K562 (cell line): ENCODE data around the gene MRPL37. TPM values are rescaled to one million over a fixed set of nuclear protein-coding genes. Genes with fewer than 3 reads are reported as not detected.

ENCODE experiments used
- ATAC-seq: fragments of 200-7000 bp; cut with Tn5 transposase; 3 replicates; pipeline ENCODE4 v1.9.1; 2020; ENCODE audit warnings: moderate library complexity
- BruUV-seq: library from RNA; stranded (reverse); fragments of 400-500 nt; replicated peaks from 2 replicates; lab custom pipeline; 2021; lab: Mats Ljungman, UMichigan
- CTCF ChIA-PET: fragments of 300-600 bp; formaldehyde crosslinking; extraction: SDS; loops from one replicate; lab custom pipeline; 2021; ENCODE audit warnings: low intra/inter-chr PET ratio; lab: Yijun Ruan, JAX
- POLR2A ChIA-PET: fragments of 300-600, 350-650 bp; sonication (Branson Sonifier 250); formaldehyde crosslinking; extraction: SDS; loops from one replicate; lab custom pipeline; 2021; ENCODE audit warnings: antibody characterized with exemption, inconsistent platforms; lab: Yijun Ruan, JAX
- DNase-seq, 4 experiments: peaks; one replicate each; pipeline versions ENCODE4 v3.0.0 to v3.0.0-alpha.2; 2011 to 2018; ENCODE audit warnings: low spot score in 3 of 4, mixed read lengths in 3 of 4; ENCODE audit errors: extremely low read depth in 1 of 4
- FAIRE-seq: peaks from 2 replicates; lab custom pipeline; 2011; peaks lifted over from hg19 to GRCh38; lab: Jason Lieb, UNC
- H2AFZ ChIP-seq: 2 replicates; pipeline ENCODE4 v1.6.0; 2011; ENCODE audit warnings: low read depth, low read length, control low read depth, inconsistent platforms
- H3K27ac ChIP-seq: fragments of 200-600 bp; 3 replicates; pipeline ENCODE4 v1.8.0; 2011; ENCODE audit warnings: low read depth, mild to moderate bottlenecking, control low read depth, inconsistent platforms, low read length, moderate library complexity, mixed read lengths; ENCODE audit errors: extremely low read depth
- H3K27me3 ChIP-seq, 2 experiments: fragments of 300-600 bp in 1 of 2; 2 replicates in 1 of 2; 3 replicates in 1 of 2; pipeline versions ENCODE4 v1.6.0 to v1.8.0; 2011; ENCODE audit warnings: inconsistent platforms in 2 of 2, low read length in 2 of 2, mild to moderate bottlenecking in 1 of 2, mixed read lengths in 1 of 2, moderate library complexity in 1 of 2; ENCODE audit not compliant: control insufficient read depth in 2 of 2, insufficient read depth in 2 of 2
- H3K36me3 ChIP-seq: fragments of 300-600 bp; 3 replicates; pipeline ENCODE4 v1.8.0; 2011; ENCODE audit warnings: mild to moderate bottlenecking, low read length, inconsistent platforms; ENCODE audit not compliant: control insufficient read depth, insufficient read depth
- H3K4me1 ChIP-seq, 2 experiments: fragments of 200-600 bp in 1 of 2; replicated peaks in 1 of 2; 2 replicates in 1 of 2; 3 replicates in 1 of 2; pipeline versions ENCODE4 v1.5.1 to v1.8.0; 2011; ENCODE audit warnings: inconsistent platforms in 2 of 2, low read length in 2 of 2, mild to moderate bottlenecking in 1 of 2, mixed read lengths in 1 of 2, moderate library complexity in 1 of 2; ENCODE audit not compliant: control insufficient read depth in 2 of 2, insufficient read depth in 2 of 2
- H3K4me2 ChIP-seq: 2 replicates; pipeline ENCODE4 v1.6.1; 2011; ENCODE audit warnings: low read length, control low read depth, inconsistent platforms, mixed read lengths; ENCODE audit not compliant: insufficient read depth
- H3K4me3 ChIP-seq: fragments of 200-600 bp; sonication (generic), shearing (Covaris generic); 2 replicates; pipeline ENCODE4 v1.5.1; 2016; ENCODE audit warnings: control low read depth, inconsistent platforms
- H3K79me2 ChIP-seq: fragments of 200-600 bp; 3 replicates; pipeline ENCODE4 v1.8.0; 2011; ENCODE audit warnings: low read length, inconsistent platforms; ENCODE audit not compliant: control insufficient read depth, insufficient read depth
- H3K9ac ChIP-seq, 2 experiments: 2 replicates each; pipeline versions ENCODE4 v1.6.0 to v1.6.1; 2011; ENCODE audit warnings: low read depth in 2 of 2, low read length in 2 of 2, control low read depth in 1 of 2, inconsistent platforms in 1 of 2, mild to moderate bottlenecking in 1 of 2, mixed read lengths in 1 of 2; ENCODE audit not compliant: insufficient read depth in 1 of 2
- H3K9me1 ChIP-seq: one replicate; pipeline ENCODE4 v1.6.0; 2011; ENCODE audit warnings: inconsistent platforms, mild to moderate bottlenecking, low read length, moderate library complexity; ENCODE audit not compliant: control insufficient read depth, insufficient read depth
- H3K9me3 ChIP-seq: replicated peaks from 2 replicates; pipeline ENCODE4 v1.5.1; 2011; ENCODE audit warnings: low read depth, low read length, inconsistent platforms; ENCODE audit not compliant: control insufficient read depth, insufficient read depth
- H4K20me1 ChIP-seq: replicated peaks from 2 replicates; pipeline ENCODE4 v1.6.1; 2011; ENCODE audit warnings: low read length, inconsistent platforms, mixed read lengths; ENCODE audit not compliant: control insufficient read depth, insufficient read depth
- C11orf30 ChIP-seq: fragments of 450-650 bp; IDR thresholded peaks from 2 replicates; pipeline ENCODE4 v1.6.1; 2016; ENCODE audit warnings: low read depth, mild to moderate bottlenecking
- CBX3 ChIP-seq, 2 experiments: IDR thresholded peaks; 1 replicate in 1 of 2; 2 replicates in 1 of 2; pipeline ENCODE4 v1.6.1; 2012; ENCODE audit warnings: inconsistent platforms in 2 of 2, low read length in 2 of 2, borderline replicate concordance in 1 of 2, control low read depth in 1 of 2
- ELF2 ChIP-seq: fragments of 250-450 bp; sonication (Bioruptor Pico); IDR thresholded peaks from 2 replicates; pipeline ENCODE4 v1.5.0; 2021; ENCODE audit warnings: mild to moderate bottlenecking
- ELF4 ChIP-seq: fragments of 450-650 bp; formaldehyde crosslinking; IDR thresholded peaks from 2 replicates; pipeline ENCODE4 v1.4.0; 2022; ENCODE audit warnings: missing genetic modification characterization
- IFI16 ChIP-seq: fragments of 250-450 bp; sonication (Bioruptor Pico); IDR thresholded peaks from 2 replicates; pipeline ENCODE4 v2.1.2; 2022; ENCODE audit warnings: mild to moderate bottlenecking, inconsistent platforms
- KDM1A ChIP-seq, 2 experiments: fragments of 450-650 bp; IDR thresholded peaks; 2 replicates each; pipeline ENCODE4 v1.6.1; 2016; ENCODE audit warnings: mild to moderate bottlenecking in 2 of 2
- NCOA4 ChIP-seq: fragments of 450-650 bp; IDR thresholded peaks from 2 replicates; pipeline ENCODE4 v1.6.1; 2018; ENCODE audit warnings: mild to moderate bottlenecking; ENCODE audit not compliant: partially characterized antibody
- NFATC3 ChIP-seq: fragments of 450-650 bp; IDR thresholded peaks from 2 replicates; pipeline ENCODE4 v1.6.1; 2017; ENCODE audit warnings: mild to moderate bottlenecking
- OTX1 ChIP-seq: fragments of 450-650 bp; formaldehyde crosslinking; IDR thresholded peaks from 2 replicates; pipeline ENCODE4 v1.4.0; 2022; ENCODE audit warnings: mild to moderate bottlenecking
- PHF21A ChIP-seq: fragments of 450-650 bp; IDR thresholded peaks from 2 replicates; pipeline ENCODE4 v1.6.1; 2017; ENCODE audit warnings: low read depth, borderline replicate concordance
- POLR2A ChIP-seq: fragments of 450-650 bp; conservative IDR thresholded peaks from 2 replicates; pipeline ENCODE4 v1.6.1; 2016
- POLR2B ChIP-seq: fragments of 450-650 bp; IDR thresholded peaks from 2 replicates; pipeline ENCODE4 v1.6.1; 2018; ENCODE audit warnings: low read depth; ENCODE audit not compliant: partially characterized antibody
- RBFOX2 ChIP-seq: fragments of 200-400 bp; formaldehyde crosslinking; IDR thresholded peaks from 2 replicates; pipeline ENCODE4 v1.6.1; 2017; ENCODE audit warnings: low read depth, mild to moderate bottlenecking, low read length, moderate library complexity
- SPI1 ChIP-seq: IDR thresholded peaks from 2 replicates; pipeline ENCODE4 v1.6.1; 2011; ENCODE audit warnings: low read depth, low read length, control low read depth, borderline replicate concordance
- SREBF1 ChIP-seq: fragments of 150-350 bp; IDR thresholded peaks from 2 replicates; pipeline ENCODE4 v1.6.1; 2014; ENCODE audit warnings: antibody characterized with exemption, low read depth, low read length, borderline replicate concordance
- ZNF41 ChIP-seq: fragments of 250-450 bp; sonication (Bioruptor Pico); conservative IDR thresholded peaks from 2 replicates; pipeline ENCODE4 v1.4.0; 2020; ENCODE audit warnings: mild to moderate bottlenecking
- WGBS: fragments of 100-300 bp; shearing (Covaris generic); methylation state at CpG from one replicate; pipeline ENCODE4 v1.1.6; 2016; ENCODE audit warnings: low coverage, mixed read lengths; ENCODE audit not compliant: insufficient coverage; ENCODE audit errors: missing lambda C conversion rate; 5-methylcytosine and 5-hydroxymethylcytosine counted together
- in situ Hi-C: fragments of 300-500 bp; cut with MboI; formaldehyde crosslinking; loops from 4 replicates; pipeline ENCODE4 v1.15.0; 2018; ENCODE audit warnings: inconsistent platforms, mixed read lengths
- intact Hi-C: fragments of 100-400 bp; cut with micrococcal nuclease; formaldehyde crosslinking; loops from 2 replicates; pipeline ENCODE4 v1.14.2; 2022
- polyA plus RNA-seq, 8 experiments: library from polyadenylated mRNA; depleted of rRNA in 4 of 8; stranded (reverse) in 5 of 8; unstranded in 3 of 8; fragments of >200 nt; fragmentation: Nextera tagmentation in 2 of 8; fragmentation: Illumina TruSeq in 1 of 8; extraction: Ambion mirVana in 2 of 8; extraction: Trizol in 1 of 8; gene quantifications; 2 replicates each; pipeline versions ENCODE4 v1.2.1 to v1.2.3, GENCODE V29; 2011 to 2014; ENCODE audit warnings: inconsistent platforms in 1 of 8, missing spikeins in 1 of 8
- total RNA-seq, 7 experiments: library from RNA; depleted of rRNA in 6 of 7; stranded (reverse); fragments of >200 nt in 6 of 7; fragmentation: Illumina TruSeq in 2 of 7; extraction: Trizol in 2 of 7; gene quantifications; 2 replicates each; pipeline versions ENCODE4 v1.2.1 to v1.2.3, GENCODE V29; 2011 to 2021; ENCODE audit warnings: low replicate concordance in 1 of 7
- TF ChIP-seq, protein P1 (sequence below): sonication (generic); formaldehyde crosslinking; IDR thresholded peaks from 2 replicates; pipeline ENCODE4 v1.8.1; 2023; ENCODE audit warnings: mild to moderate bottlenecking, missing genetic modification reagents
- TF ChIP-seq, protein P2 (sequence below): fragments of 250-450 bp; sonication (Bioruptor Pico); IDR thresholded peaks from 2 replicates; pipeline ENCODE4 v1.8.0; 2022; ENCODE audit warnings: moderate library complexity, mild to moderate bottlenecking, inconsistent platforms
- TF ChIP-seq, protein P3 (sequence below): fragments of 250-450 bp; sonication (Bioruptor Pico); IDR thresholded peaks from 2 replicates; pipeline ENCODE4 v1.5.0; 2021

The MRPL37 gene
- total and polyA plus RNA-seq, 9 of the 15 experiments (the other 6 are each of a cell fraction or from before 2014, with no cell fraction given): 52.2 to 303 (median 180) TPM

DNA sequence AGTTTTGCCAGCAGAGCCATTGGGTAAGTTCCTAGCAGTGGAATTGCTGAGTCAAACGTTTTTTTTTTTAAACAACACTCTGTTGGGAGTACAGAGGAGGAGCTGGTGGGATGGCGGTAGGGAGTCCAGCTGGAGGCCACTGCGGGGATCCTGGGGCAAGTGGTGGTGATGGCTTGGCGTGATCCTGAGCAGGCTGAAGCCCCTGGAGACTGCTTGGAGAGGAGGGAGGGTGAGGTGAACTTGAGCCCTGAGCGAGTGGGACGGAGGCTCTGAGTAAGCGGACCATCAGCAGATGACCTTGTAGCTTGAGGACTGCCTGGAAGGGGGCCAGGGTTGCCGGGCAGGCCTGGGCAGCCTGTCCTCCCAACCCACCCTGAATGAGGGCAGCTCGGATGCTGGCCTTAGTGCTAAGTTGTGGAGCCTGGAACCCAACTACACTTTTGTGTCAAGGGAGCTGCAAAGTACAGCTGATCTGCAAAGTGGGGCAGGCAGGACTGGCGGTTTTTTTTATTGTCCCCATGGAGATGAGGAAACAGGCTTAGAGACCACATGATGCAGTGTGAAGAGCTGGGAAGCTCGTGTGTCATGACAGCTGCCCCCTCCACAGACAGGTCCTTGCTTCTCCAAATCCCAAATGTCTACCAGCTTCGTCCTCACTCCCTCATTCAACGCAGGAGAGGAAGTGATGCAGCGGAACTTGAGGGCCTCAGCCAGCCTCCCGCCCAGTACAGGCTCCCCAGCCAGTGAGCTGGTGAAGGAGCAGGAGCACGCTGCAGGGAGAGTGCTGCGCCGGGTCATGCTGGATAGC lies 20.2 kb downstream of the MRPL37 start:
- FAIRE-seq: no peak
- peak; percentile 10; the same call in 2 of the 3 replicates for ATAC-seq
- H3K79me2 ChIP-seq: no peaks in the 10 kb centered on the region
- BruUV-seq: no TSS peak
- H3K4me1 ChIP-seq: peaks cover 4 to 23% of the 10 kb centered on the region in 2 experiments; a peak in 4 of 5 replicates
- H3K27me3 ChIP-seq: no peaks in the 10 kb centered on the region
- in situ Hi-C loops (no loop called here), intact Hi-C loops (no loop called here)
- no peak overlapping the region for H2AFZ ChIP-seq
- H3K27ac ChIP-seq: no peak overlapping the region
- DNase-seq: no peak
- H3K4me2 ChIP-seq: no peak overlapping the region
- H3K4me3 ChIP-seq: no peak overlapping the region
- peak overlapping the region in 1 of 2 experiments; percentile 56; a peak in 2 of 4 replicates for H3K9ac ChIP-seq
- H3K9me3 ChIP-seq: no peaks in the 10 kb centered on the region
- ChIA-PET CTCF (no interaction called here), POLR2A (interaction anchor here (0.7 to 15.5 kb wide), 7 partner anchors 9 to 89 kb away, joined by 3 to 148 read pairs (median 4); partner anchors contain the start of genes CYB5RL and MRPL37)
- peaks cover 73% of the 10 kb centered on the region for H3K36me3 ChIP-seq
- peaks cover 12% of the 10 kb centered on the region; the same call in 1 of the 2 replicates for H4K20me1 ChIP-seq
- peaks cover 5% of the 10 kb centered on the region for H3K9me1 ChIP-seq
- WGBS: 69% methylated on average over 18 of the region's 18 CpGs
- TF ChIP-seq NCOA4: no peak
- TF ChIP-seq CBX3 (IDR thresholded peaks at IDR 0.05; ENCODE audit: borderline replicate concordance in 1 of 2, low read length in 2 of 2): no peak
- no peak for TF ChIP-seq ELF4 (CRISPR knock-in tag)
- no peak for TF ChIP-seq POLR2B
- peak; percentile 27; the same call in 1 of the 2 replicates for TF ChIP-seq SPI1
- TF ChIP-seq OTX1 (CRISPR knock-in tag): no peak
- TF ChIP-seq RBFOX2: peak; percentile 40; the same call in 1 of the 2 replicates
- TF ChIP-seq POLR2A: peak; percentile 32; the same call in 1 of the 2 replicates
- TF ChIP-seq, protein P1, sequence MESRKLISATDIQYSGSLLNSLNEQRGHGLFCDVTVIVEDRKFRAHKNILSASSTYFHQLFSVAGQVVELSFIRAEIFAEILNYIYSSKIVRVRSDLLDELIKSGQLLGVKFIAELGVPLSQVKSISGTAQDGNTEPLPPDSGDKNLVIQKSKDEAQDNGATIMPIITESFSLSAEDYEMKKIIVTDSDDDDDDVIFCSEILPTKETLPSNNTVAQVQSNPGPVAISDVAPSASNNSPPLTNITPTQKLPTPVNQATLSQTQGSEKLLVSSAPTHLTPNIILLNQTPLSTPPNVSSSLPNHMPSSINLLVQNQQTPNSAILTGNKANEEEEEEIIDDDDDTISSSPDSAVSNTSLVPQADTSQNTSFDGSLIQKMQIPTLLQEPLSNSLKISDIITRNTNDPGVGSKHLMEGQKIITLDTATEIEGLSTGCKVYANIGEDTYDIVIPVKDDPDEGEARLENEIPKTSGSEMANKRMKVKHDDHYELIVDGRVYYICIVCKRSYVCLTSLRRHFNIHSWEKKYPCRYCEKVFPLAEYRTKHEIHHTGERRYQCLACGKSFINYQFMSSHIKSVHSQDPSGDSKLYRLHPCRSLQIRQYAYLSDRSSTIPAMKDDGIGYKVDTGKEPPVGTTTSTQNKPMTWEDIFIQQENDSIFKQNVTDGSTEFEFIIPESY (CRISPR knock-in tag): peak; percentile 83
- TF ChIP-seq KDM1A (IDR thresholded peaks at IDR 0.05): no peak
- no peak for TF ChIP-seq NFATC3
- TF ChIP-seq ELF2 (CRISPR knock-in tag): no peak
- TF ChIP-seq C11orf30: peak; percentile 86
- TF ChIP-seq IFI16: no peak
- TF ChIP-seq, protein P2, sequence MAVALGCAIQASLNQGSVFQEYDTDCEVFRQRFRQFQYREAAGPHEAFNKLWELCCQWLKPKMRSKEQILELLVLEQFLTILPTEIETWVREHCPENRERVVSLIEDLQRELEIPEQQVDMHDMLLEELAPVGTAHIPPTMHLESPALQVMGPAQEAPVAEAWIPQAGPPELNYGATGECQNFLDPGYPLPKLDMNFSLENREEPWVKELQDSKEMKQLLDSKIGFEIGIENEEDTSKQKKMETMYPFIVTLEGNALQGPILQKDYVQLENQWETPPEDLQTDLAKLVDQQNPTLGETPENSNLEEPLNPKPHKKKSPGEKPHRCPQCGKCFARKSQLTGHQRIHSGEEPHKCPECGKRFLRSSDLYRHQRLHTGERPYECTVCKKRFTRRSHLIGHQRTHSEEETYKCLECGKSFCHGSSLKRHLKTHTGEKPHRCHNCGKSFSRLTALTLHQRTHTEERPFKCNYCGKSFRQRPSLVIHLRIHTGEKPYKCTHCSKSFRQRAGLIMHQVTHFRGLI (CRISPR knock-in tag): no peak
- TF ChIP-seq PHF21A: no peak
- TF ChIP-seq, protein P3, sequence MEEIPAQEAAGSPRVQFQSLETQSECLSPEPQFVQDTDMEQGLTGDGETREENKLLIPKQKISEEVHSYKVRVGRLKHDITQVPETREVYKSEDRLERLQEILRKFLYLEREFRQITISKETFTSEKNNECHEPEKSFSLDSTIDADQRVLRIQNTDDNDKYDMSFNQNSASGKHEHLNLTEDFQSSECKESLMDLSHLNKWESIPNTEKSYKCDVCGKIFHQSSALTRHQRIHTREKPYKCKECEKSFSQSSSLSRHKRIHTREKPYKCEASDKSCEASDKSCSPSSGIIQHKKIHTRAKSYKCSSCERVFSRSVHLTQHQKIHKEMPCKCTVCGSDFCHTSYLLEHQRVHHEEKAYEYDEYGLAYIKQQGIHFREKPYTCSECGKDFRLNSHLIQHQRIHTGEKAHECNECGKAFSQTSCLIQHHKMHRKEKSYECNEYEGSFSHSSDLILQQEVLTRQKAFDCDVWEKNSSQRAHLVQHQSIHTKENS (CRISPR knock-in tag): no peak
- no peak for TF ChIP-seq SREBF1
- no peak for TF ChIP-seq ZNF41 (CRISPR knock-in tag)
